ENCODE data around the gene AGAP2.

DNA sequence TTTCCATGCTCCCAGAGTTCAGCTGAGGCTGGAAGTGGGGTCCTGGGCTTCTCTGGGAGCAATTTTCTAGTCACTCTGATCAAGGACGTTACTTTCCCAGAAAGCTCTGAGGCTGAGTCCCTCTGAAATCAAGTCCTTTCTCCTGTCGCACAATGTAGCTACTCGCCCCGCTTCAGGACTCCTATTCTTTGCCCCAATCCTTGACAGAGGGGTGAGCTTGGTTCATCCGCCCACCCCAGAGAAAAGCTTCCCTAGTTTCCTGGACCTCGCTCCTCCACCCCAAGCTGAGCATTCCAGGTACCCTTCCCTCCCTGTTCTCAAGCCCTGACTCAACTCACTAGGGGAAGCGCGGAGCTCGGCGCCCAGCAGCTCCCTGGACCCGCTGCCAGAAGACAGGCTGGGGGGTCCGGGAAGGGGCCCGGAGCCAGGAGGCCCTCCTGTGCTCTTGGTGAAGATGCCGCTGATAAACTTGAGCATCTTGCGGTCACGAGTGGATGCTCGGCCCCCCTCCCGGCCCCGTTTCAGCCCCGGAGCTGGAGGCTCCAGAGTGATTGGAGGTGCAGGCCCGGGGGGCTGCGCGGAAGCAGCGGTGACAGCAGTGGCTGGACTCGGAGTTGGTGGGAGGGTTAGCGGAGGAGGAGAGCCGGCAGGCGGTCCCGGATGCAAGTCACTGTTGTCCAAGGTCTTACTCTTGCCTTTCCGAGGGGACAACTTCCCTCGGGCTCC is 1.6 kb downstream of the AGAP2 start:
- TF ChIP-seq, protein P1, sequence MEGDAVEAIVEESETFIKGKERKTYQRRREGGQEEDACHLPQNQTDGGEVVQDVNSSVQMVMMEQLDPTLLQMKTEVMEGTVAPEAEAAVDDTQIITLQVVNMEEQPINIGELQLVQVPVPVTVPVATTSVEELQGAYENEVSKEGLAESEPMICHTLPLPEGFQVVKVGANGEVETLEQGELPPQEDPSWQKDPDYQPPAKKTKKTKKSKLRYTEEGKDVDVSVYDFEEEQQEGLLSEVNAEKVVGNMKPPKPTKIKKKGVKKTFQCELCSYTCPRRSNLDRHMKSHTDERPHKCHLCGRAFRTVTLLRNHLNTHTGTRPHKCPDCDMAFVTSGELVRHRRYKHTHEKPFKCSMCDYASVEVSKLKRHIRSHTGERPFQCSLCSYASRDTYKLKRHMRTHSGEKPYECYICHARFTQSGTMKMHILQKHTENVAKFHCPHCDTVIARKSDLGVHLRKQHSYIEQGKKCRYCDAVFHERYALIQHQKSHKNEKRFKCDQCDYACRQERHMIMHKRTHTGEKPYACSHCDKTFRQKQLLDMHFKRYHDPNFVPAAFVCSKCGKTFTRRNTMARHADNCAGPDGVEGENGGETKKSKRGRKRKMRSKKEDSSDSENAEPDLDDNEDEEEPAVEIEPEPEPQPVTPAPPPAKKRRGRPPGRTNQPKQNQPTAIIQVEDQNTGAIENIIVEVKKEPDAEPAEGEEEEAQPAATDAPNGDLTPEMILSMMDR (IDR thresholded peaks at IDR 0.05), result no peak
- no peak for TF ChIP-seq EZH2 (IDR thresholded peaks at IDR 0.05; ENCODE audit: borderline replicate concordance, insufficient read depth, low read depth, low read length, poor library complexity, severe bottlenecking)
